NCI-H82 treated with DMSO at 0.1 percent for 48 hours (cell line): ENCODE measurements around the gene FHOD1.

Experiments used
- DNase-seq: peaks from one replicate; lab custom pipeline; 2025; ENCODE audit not compliant: unreplicated experiment; lab: John Stamatoyannopoulos, UW

The FHOD1 gene

DNA sequence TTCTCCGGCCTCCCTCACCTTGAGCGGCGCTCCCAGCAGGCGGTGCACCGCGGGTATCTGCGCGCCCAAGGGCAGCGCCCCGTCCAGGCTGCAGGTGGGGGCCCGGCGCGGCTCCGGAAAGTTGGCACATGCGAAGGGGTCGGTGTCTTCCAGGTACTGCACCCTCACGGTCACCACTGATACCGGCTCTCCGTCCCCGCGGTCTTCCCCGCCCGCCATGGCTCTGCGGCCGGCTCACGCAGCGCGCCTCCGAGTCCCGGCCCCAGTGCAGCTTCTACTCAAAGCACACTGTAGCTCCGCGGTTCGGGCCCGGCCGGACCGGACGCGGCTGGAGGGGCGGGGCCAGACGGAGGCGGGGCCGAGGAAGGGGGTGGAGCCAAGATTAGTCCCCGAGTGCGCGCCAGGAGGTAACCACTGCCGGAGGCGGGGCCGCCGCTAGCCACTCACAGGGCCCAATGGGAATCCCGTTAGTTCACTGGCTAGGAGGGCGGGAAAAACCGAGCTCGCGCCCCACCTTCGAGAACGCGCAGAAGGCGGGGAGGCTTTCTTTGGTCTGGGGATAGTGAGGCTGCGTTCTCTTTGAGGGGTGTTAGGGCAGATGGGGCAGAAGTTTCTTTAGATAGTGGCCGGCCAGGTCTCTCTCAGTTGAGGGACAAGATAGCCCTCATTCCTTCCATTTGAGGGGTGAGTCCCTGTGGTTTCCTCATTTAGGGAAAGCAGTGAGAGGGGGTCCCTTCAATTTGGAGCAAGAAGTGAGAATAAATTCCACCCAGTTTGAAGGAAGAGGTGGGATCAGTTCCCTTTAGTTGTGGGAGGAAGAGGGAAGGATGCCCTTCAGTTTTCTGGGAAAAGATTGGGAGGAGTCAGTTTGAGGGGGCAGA, at the start of gene FHOD1:
TSS of gene FHOD1 (minus strand) at position 290 of the 881 bp plus-strand sequence. CDS start at position 219, 71 bp downstream.
- DNase-seq, result peak; percentile 85

DNA sequence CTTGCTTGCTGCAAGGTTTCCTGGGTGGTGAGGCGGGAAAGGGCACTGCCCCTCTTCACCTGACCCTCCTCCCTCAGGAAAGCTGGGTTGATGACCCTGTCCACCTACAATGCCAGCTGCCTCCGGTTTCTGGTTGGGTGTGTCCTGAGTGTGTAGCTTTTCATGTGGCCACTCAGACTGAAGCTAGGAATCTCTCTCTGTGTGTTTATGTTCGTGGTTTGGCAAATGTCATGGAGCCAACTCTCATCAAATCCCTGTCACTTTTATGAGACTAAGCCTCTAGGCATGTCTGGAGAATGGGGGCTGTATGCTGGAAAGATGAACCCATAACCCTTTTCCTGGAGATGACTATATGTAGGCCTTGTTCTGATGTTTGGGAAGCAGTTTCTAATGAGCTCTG, 49.1 kb upstream of the FHOD1 start:
- DNase-seq, result no peak

DNA sequence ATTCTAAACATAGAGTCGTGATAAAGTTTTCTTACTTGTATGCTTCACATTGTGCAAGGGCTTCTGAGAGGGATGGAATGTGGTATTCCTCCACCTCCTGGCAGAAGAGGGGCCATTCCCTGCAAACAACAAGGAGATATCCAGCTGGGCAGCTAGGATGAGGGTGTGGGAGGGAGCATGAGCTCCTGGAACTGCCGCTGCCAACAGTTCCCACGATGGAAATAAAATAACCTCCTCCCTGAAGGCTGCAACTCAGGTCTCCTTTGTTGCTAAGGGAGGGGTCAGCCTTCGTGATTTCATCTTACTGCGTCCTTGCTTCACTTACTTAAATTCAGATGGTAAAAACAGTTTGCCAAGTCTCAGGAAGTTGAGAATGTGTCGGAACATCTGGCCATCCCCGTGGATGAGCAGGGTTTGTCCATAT, 47.7 kb upstream of the FHOD1 start:
- DNase-seq, result no peak

DNA sequence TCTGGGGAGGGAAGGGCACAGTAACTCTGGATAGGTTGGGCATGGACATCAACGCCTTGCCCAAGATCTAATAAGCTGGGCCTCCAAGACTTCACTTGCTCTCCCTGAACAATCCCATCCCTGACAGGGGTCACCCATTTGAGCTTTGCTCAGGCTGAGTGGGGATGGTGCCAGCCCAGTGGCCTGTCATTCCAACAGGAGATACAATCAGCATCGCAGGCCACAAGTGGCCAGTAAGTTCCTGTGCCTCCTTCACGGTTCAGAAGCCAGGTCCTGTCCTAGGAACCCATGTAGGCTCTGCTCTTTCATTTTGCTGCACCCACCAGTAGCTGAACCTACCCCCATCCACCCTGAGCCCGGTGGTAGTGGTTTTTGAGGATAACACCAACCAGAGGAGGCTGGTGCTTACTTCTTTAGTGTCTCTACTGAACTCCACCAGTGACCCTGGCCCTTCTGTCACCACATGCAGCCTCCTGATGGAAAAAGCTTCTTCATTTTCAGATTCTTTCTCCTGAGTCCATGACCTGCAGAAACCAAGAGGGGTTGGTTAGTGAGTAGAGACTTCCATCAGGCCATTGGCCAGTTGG, 47.0 kb upstream of the FHOD1 start:
- DNase-seq, result no peak

DNA sequence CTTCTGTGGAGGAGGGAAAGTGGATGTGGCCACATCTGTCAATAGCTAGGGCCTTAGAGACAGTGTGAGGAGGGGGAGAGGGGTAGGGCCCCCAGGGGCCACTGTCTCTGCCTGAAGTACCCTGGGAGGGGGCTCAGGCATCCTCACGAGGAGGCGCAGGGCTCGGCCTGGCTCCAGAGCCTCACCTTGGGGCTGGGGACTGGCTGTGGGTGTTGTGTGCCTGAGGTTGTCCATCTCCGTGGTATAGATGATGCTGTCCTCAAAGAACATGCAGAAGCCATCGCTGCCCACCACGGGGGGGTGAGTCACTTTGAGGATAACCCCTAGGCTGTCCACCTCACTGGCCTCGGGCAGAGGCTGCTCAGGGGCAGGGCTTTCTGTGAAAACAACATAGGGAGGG, 44.2 kb upstream of the FHOD1 start:
- no peak for DNase-seq

DNA sequence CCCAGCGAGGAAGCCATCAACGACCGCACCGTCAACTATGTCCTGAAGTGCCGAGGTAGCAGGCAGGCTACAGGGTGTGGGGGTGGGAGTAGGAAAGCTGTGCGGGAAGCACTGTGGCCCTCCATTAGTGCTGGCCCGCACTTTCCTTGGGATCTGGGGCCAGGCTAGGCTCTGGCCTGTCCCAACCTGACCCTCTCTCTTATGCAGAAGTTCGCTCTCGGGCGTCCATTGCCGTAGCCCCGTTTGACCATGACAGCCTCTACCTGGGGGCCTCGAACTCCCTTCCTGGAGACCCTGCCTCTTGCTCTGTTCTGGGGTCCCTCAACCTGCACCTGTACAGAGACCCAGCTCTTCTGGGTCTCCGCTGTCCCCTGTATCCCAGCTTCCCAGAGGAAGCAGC, 40.7 kb upstream of the FHOD1 start:
- DNase-seq, result no peak

DNA sequence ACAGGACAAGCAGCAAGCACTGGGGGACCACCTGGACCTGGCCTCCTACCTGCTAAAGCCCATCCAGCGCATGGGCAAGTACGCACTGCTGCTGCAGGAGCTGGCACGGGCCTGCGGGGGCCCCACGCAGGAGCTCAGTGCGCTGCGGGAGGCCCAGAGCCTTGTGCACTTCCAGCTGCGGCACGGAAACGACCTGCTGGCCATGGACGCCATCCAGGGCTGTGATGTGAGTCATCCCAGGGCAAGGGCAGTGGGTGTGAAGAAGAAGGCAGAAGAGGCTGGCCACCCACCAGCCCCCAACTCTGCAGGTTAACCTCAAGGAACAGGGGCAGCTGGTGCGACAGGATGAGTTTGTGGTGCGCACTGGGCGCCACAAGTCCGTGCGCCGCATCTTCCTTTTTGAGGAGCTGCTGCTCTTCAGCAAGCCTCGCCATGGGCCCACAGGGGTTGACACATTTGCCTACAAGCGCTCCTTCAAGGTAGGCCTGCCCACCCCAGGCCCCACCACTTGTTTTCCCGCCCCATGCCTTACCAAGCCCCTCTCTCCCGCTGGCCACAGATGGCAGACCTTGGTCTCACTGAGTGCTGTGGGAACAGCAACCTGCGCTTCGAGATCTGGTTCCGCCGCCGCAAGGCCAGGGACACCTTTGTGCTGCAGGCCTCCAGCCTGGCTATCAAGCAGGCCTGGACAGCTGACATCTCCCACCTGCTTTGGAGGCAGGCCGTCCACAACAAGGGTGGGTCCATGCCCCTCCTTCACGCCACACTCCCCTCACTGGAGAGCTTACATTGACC, 39.4 kb upstream of the FHOD1 start:
- no peak for DNase-seq

DNA sequence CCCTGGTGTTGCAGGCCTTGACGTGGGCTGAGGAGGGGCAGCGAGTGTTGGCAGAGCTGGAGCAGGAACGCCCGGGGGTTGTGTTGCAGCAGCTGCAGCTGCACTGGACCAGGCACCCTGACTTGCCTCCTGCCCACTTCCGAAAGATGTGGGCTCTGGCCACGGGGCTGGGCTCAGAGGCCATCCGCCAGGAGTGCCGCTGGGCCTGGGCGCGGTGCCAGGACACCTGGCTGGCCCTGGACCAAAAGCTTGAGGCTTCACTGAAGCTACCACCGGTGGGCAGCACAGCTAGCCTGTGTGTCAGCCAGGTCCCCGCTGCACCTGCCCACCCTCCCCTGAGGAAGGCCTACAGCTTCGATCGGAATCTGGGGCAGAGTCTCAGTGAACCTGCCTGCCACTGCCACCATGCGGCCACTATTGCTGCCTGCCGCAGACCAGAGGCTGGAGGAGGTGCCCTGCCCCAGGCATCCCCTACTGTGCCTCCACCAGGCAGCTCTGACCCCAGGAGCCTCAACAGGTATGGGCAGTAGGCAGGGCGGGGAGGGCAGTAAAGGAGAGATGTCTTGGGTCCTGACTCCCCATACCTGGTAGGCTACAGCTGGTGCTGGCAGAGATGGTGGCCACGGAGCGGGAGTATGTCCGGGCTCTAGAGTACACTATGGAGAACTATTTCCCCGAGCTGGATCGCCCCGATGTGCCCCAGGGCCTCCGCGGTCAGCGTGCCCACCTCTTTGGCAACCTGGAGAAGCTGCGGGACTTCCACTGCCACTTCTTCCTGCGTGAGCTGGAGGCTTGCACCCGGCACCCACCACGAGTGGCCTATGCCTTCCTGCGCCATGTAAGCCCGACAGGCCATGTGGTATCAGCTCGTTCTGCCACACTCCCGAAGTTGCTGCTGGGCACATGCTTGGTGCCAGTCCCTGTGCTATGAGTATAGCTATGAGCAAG, 37.7 kb upstream of the FHOD1 start:
- no peak for DNase-seq

DNA sequence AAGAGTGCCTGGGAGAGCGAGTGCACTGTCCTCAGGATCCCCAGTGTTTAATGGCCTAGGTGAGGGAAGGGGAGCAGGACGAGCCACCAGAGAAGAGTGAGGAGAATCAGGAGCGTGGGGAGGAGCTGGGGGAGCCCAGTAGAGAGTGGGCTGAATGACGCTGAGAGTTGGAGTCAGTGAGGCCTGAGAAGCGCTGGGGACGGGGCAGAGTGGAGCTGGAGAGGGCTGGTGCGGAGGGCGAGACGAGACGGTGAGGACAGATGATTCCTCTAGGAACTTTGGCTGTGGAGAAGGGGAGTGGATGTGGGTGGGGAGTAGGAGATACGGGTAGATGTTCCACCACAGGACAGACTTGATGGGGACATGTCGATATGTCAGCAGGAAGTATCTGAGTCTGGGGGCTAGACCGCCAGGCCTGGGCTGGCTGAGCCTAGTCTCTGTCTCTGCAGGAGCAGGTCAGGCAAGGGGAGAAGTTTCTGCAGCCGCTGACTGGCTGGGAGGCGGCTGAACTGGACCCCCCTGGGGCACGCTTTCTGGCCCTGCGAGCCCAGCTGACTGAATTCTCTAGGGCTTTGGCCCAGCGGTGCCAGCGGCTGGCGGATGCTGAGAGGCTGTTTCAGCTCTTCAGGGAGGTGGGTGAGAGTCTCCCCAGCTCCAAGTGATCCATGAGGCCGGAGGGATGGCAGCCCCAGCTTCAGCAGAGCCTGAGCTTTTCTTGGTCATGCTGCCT, 36.7 kb upstream of the FHOD1 start:
- no peak for DNase-seq

DNA sequence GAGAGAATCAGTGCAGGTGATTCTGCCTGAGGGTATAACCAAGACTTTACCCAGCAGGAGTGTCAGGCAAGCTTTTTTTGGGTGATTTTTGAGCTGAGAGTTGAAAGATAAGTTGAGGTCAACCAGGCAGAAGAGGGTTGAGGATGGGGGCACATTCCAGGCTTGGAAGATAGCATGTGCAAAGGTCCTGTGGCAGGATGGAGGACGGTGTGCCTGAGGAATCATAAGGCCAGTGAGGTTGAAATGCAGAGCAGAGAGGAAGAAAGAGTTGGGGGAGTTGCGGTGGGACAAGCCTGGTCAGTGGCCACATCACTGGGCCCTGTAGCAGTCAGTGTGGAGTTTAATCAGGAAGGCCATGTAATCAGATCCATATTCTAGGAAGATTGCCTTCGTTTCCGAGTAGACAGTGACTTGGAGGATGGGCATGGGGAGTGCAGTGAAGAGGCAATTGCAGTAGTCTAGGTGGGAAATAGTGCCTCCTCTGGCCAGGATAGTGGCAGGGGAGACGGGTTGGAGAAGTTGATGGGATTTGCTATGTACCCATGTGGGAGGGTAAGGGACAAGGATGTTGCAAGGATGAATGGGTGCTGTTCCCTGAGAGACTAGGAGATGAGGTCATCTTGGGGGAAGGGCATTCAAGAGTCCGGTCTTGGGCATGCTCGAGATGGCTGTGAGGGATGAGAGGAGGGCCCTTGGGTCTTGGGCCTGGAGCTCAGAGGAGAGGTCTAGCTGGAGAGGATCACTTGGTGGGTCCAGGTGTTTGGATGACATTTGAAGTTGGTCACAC, 36.0 kb upstream of the FHOD1 start:
- DNase-seq, result no peak

DNA sequence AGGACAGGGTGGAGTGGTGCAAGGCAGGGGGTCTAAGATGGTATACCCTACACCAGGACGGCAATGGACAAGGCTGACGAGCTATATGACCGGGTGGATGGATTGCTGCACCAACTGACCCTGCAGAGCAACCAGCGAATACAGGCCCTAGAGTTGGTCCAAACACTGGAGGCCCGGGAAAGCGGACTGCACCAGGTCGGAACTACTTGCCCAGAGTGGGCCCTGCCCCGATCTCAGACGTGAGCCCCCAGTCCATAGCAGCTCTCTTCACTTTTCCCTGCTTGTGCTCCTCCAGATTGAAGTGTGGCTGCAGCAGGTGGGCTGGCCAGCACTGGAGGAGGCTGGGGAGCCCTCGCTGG, 35.1 kb upstream of the FHOD1 start:
- no peak for DNase-seq

DNA sequence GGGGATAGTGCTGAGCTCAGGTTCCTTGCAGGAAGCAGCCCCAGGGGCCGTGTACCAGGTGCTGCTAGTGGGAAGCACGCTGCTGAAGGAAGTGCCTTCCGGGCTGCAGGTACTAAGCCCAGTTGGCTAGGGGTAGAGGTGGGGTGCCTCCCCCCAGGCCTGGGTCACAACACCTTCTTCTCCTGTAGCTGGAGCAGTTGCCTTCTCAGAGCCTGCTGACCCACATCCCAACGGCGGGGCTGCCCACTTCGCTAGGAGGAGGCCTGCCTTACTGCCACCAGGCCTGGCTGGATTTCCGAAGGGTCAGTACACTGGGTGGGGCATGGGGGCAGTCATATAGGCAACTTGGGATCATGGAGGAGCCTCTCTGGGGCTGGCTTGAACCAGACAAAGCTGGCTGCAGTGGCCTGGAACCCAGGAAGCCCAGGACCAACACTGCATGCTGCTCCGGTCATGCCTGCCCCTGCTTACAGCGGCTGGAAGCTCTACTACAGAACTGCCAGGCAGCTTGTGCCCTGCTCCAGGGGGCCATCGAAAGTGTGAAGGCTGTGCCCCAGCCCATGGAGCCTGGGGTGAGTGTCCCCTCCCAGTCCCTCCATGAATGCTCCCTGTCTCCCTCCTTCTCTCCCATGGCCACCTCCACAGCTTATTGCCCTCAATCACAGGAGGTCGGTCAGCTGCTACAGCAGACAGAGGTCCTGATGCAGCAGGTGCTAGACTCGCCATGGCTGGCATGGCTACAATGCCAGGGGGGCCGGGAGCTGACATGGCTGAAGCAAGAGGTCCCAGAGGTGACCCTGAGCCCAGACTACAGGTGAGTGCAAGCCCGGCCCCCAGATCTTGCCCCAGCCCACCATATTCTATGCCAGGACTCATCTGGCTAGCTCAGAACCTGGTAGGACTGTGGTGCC, 34.5 kb upstream of the FHOD1 start:
- no peak for DNase-seq

DNA sequence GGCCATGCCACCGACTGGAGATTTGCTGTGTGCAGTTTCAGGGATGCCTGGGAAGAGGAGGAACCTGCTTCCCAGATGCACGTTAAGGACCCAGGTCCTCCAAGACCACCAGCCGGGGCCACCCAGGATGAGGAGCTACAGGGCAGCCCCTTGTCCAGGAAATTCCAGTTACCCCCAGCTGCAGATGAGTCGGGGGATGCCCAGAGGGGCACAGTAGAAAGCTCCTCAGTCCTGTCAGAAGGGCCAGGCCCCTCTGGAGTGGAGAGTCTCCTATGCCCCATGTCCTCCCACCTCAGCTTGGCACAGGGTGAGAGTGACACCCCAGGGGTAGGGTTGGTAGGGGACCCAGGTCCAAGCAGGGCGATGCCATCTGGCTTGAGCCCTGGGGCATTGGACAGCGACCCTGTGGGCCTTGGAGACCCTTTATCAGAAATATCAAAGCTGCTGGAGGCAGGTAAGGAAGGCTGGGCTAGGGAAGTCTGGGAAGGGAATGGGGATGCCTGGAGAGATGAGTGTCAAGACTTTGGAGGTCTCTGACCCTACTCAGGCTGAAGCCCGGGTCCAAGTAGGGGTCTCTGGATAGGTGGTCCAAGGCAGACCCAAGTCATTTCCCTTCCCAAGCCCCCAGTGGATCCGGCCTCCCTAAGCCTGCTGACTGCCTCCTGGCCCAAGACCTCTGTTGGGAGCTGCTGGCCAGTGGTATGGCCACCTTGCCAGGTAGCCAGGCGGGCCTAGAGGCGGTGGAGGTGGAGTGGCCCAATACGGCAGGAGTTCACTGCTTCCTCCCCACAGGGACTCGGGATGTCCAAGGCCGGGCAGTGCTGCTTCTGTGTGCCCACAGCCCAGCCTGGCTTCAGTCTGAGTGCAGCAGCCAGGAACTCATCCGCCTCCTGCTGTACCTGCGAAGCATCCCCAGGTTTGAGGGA, 33.1 kb upstream of the FHOD1 start:
- DNase-seq, result no peak

DNA sequence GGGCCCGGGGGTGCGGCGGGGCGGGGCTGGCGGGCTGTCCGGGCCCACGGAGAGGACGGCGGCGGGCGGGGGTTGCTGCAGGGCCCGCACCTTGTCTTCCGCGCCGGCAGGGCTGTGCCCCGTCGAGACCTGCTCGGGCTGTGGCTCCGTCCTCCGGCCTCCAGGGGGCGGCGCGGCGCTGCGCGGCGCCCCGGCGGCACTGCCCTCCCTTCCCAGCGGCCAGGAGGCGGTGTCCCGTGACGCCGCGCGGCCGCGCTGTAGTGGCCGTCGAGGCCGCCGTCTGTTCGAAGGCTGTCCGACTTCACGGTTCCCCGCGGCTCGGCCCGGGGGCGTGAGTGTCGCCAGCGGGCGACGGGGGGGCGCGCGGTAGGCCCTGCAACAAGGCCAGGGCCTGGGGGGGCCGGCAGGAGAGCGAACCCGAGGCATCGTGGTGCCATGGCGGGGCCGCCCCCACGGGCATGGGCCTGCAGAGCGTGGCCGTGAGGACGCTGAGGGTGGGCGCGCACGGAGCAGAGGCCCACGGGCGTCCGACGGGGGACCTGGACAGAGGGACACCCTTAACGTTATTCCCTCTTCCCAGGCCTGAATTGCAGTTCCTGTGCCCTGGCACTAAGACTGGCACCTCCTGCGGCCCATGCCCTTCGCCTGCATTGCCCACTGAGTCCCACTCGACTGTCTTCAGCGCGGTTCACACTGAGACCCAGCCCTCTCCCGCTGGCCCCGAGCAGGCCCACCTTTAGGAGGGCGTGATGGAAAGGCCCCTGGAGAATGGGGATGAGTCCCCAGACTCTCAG, 32.2 kb upstream of the FHOD1 start, which contains the start of gene PLEKHG4:
TSS of gene PLEKHG4 (plus strand) at position 237 of the 794 bp plus-strand sequence. CDS start at position 750, 513 bp downstream.
- DNase-seq, result peak; percentile 58

DNA sequence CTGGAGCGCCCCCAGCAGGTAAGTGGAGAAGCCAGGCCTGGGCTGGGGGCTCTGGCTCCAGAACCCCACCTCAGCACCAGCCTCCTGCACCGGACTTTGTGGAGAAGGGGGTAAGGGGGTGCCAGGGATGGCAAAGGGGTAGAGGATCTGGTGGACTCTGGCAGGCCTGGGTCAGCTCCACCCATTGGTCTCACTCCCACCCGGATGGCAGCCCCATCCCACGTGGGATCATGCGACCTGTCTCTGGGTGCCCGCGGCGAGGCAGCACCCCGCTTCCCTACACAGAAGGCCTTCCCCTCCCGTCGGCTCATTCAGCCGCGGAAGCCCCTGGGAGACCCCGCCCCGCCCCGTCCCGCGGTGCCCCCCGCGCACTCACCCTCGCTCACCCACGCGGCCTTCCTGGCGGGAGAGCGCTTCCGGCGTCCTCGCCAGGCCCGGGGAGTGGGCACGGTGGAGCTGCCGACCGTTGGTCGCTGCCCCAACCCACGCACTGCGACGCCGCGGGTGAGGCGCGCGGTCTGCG, 31.6 kb upstream of the FHOD1 start:
- no peak for DNase-seq
